Chondrocyte (in vitro differentiated cells): Measurements from ENCODE around the gene KLHL5. TPM values are rescaled to one million over a fixed set of nuclear protein-coding genes. Genes with fewer than 3 reads are reported as not detected.

Experiments used
- DNase-seq: peaks from one replicate; pipeline ENCODE4 v3.0.0; 2021; ENCODE audit warnings: mixed read lengths, low spot score
- H3K27ac Mint-ChIP-seq: one replicate; pipeline ENCODE4 v1.8.0; 2021; ENCODE audit warnings: mild to moderate bottlenecking, moderate library complexity, mixed read lengths; ENCODE audit not compliant: unreplicated experiment
- H3K27me3 Mint-ChIP-seq: 2 replicates; pipeline ENCODE4 v1.8.0; 2021; ENCODE audit warnings: low read depth, mixed read lengths
- H3K36me3 Mint-ChIP-seq: 2 replicates; pipeline ENCODE4 v1.8.0; 2021; ENCODE audit warnings: low read depth, mixed read lengths
- H3K4me1 Mint-ChIP-seq: 2 replicates; pipeline ENCODE4 v1.8.0; 2021; ENCODE audit warnings: low read depth, mild to moderate bottlenecking, mixed read lengths
- H3K4me3 Mint-ChIP-seq: one replicate; pipeline ENCODE4 v1.8.0; 2021; ENCODE audit warnings: mild to moderate bottlenecking, moderate library complexity, mixed read lengths; ENCODE audit not compliant: unreplicated experiment
- H3K9me3 Mint-ChIP-seq: 2 replicates; pipeline ENCODE4 v1.8.0; 2021; ENCODE audit warnings: low read depth, mixed read lengths
- CTCF ChIP-seq: fragments of 200-600 bp; sonication (generic); IDR thresholded peaks from 2 replicates; pipeline ENCODE4 v1.5.0; 2021; ENCODE audit warnings: antibody characterized with exemption, mild to moderate bottlenecking, moderate library complexity
- total RNA-seq: library from RNA; stranded (reverse); gene quantifications from 3 replicates; pipeline ENCODE4 v1.2.1, GENCODE V29; 2021

The KLHL5 gene
- total RNA-seq, 1 donor from 2014 or later: 83.3 TPM

GRCh38 chr4:39146211-39146610 lies 84.2 kb downstream of the KLHL5 start:
- DNase-seq: no peak
- no peaks in the 10 kb centered on the region for H3K27me3 Mint-ChIP-seq
- no peak for TF ChIP-seq CTCF
- H3K36me3 Mint-ChIP-seq: no peaks in the 10 kb centered on the region
- no peaks in the 10 kb centered on the region for H3K9me3 Mint-ChIP-seq
- H3K4me1 Mint-ChIP-seq: peaks cover 4% of the 10 kb centered on the region
- no peak overlapping the region for H3K4me3 Mint-ChIP-seq
- no peak overlapping the region for H3K27ac Mint-ChIP-seq

- no peak for TF ChIP-seq CTCF
- Mint-ChIP-seq H3K4me3 (no peak overlapping the region), H3K36me3 (no peaks in the 10 kb centered on the region), H3K27ac (no peak overlapping the region), H3K4me1 (peaks cover 6% of the 10 kb centered on the region), H3K9me3 (no peaks in the 10 kb centered on the region), H3K27me3 (no peaks in the 10 kb centered on the region)
- no peak for DNase-seq
Observed at GRCh38 chr4:39154009-39154408, 92.0 kb downstream of the KLHL5 start.

- Mint-ChIP-seq H3K27me3 (no peaks in the 10 kb centered on the region), H3K27ac (no peak overlapping the region), H3K9me3 (no peaks in the 10 kb centered on the region), H3K36me3 (no peaks in the 10 kb centered on the region), H3K4me3 (no peak overlapping the region), H3K4me1 (no peaks in the 10 kb centered on the region)
- DNase-seq: no peak
- TF ChIP-seq CTCF: no peak
Observed at GRCh38 chr4:39157520-39157919, 95.5 kb downstream of the KLHL5 start.

- Mint-ChIP-seq H3K9me3 (no peaks in the 10 kb centered on the region), H3K4me3 (no peak overlapping the region), H3K36me3 (no peaks in the 10 kb centered on the region), H3K4me1 (peaks cover 5% of the 10 kb centered on the region), H3K27me3 (no peaks in the 10 kb centered on the region), H3K27ac (no peak overlapping the region)
- TF ChIP-seq CTCF: no peak
- no peak for DNase-seq
Observed at GRCh38 chr4:39166177-39166576, 104.1 kb downstream of the KLHL5 start.

- H3K27me3 Mint-ChIP-seq: no peaks in the 10 kb centered on the region
- no peak overlapping the region for H3K4me3 Mint-ChIP-seq
- no peaks in the 10 kb centered on the region for H3K9me3 Mint-ChIP-seq
- no peak for DNase-seq
- peaks cover 5% of the 10 kb centered on the region for H3K4me1 Mint-ChIP-seq
- no peaks in the 10 kb centered on the region for H3K36me3 Mint-ChIP-seq
- no peak for TF ChIP-seq CTCF
- H3K27ac Mint-ChIP-seq: no peak overlapping the region
Observed at GRCh38 chr4:39166669-39167068, 104.6 kb downstream of the KLHL5 start.
